ENCODE measurements around the gene NDC80. TPM values are rescaled to one million over a fixed set of nuclear protein-coding genes. Genes with fewer than 3 reads are reported as not detected.

NDC80 gene
- total and polyA plus RNA-seq, 3 donors from 2014 or later = 8.4 to 15.4 (median 12.9) TPM

- H3K36me3 ChIP-seq (ENCODE audit: low read depth, missing control alignments) = no peaks in the 10 kb centered on the region
- H3K4me1 ChIP-seq = peaks cover 12% of the 10 kb centered on the region
- H3K27me3 ChIP-seq = no peaks in the 10 kb centered on the region
- TF ChIP-seq POLR2A (IDR thresholded peaks at IDR 0.05) (no peak), CTCF (IDR thresholded peaks at IDR 0.05) (no peak)
- DNase-seq = no peak
- H3K9me3 ChIP-seq = no peaks in the 10 kb centered on the region
- H3K4me3 ChIP-seq = no peak overlapping the region
- intact Hi-C loops (cut with DNase I; ENCODE audit: low total_unique reads) = no loop called here
- no peak overlapping the region for H3K27ac ChIP-seq
- 76 to 77% methylated on average over 6 of the region's 6 CpGs for WGBS, 2 donors
Observed at GRCh38 chr18:2568129-2568528, 3.2 kb upstream of the NDC80 start.

- Histone ChIP-seq H3K4me3 (no peak overlapping the region), H3K36me3 (ENCODE audit: low read depth, missing control alignments) (no peaks in the 10 kb centered on the region), H3K9me3 (no peaks in the 10 kb centered on the region), H3K4me1 (peaks cover 12% of the 10 kb centered on the region), H3K27ac (no peak overlapping the region), H3K27me3 (no peaks in the 10 kb centered on the region)
- intact Hi-C loops (cut with DNase I; ENCODE audit: low total_unique reads) = no loop called here
- no peak for DNase-seq
- WGBS, 2 donors = 88 to 94% methylated on average over 3 of the region's 3 CpGs
- TF ChIP-seq CTCF (IDR thresholded peaks at IDR 0.05) (no peak), POLR2A (IDR thresholded peaks at IDR 0.05) (no peak)
Observed at GRCh38 chr18:2568605-2569004, 2.8 kb upstream of the NDC80 start.

- 82 to 83% methylated on average over 10 of the region's 10 CpGs for WGBS, 2 donors
- no peaks in the 10 kb centered on the region for H3K9me3 ChIP-seq
- no peaks in the 10 kb centered on the region for H3K27me3 ChIP-seq
- no peaks in the 10 kb centered on the region for H3K36me3 ChIP-seq (ENCODE audit: low read depth, missing control alignments)
- TF ChIP-seq CTCF (IDR thresholded peaks at IDR 0.05) (no peak), POLR2A (IDR thresholded peaks at IDR 0.05) (no peak)
- H3K4me1 ChIP-seq = peaks cover 12% of the 10 kb centered on the region
- intact Hi-C loops (cut with DNase I; ENCODE audit: low total_unique reads) = no loop called here
- no peak overlapping the region for H3K27ac ChIP-seq
- no peak overlapping the region for H3K4me3 ChIP-seq
- DNase-seq = no peak
Observed at GRCh38 chr18:2569338-2570207, 1.8 kb upstream of the NDC80 start.

- TF ChIP-seq CTCF (IDR thresholded peaks at IDR 0.05) = no peak
- TF ChIP-seq POLR2A (IDR thresholded peaks at IDR 0.05) = no peak
- WGBS, 2 donors = 0 to 1% methylated on average over 13 to 16 of the region's 16 CpGs
- intact Hi-C loops (cut with DNase I; ENCODE audit: low total_unique reads) = no loop called here
- Histone ChIP-seq H3K4me1 (peaks cover 12% of the 10 kb centered on the region), H3K27ac (peak overlapping the region; percentile 97 to 100), H3K4me3 (peak overlapping the region; percentile 79 to 90), H3K9me3 (no peaks in the 10 kb centered on the region), H3K36me3 (ENCODE audit: low read depth, missing control alignments) (no peaks in the 10 kb centered on the region), H3K27me3 (no peaks in the 10 kb centered on the region)
- peak; percentile 84 for DNase-seq
Observed at GRCh38 chr18:2570772-2571199, 571 bp upstream of the NDC80 start.

Data from testis (tissue), 3 donors.